HEK293 (cell line): Measurements from ENCODE around the gene NUMB.

Experiments used
- BCL6B ChIP-seq: fragments of 450-650 bp; formaldehyde crosslinking; IDR thresholded peaks from 2 replicates; pipeline ENCODE4 v1.5.1; 2017; ENCODE audit warnings: missing biosample characterization, missing genetic modification characterization
- HOXC10 ChIP-seq: sonication (generic); formaldehyde crosslinking; IDR thresholded peaks from 2 replicates; pipeline ENCODE4 v1.8.1; 2023; ENCODE audit warnings: mild to moderate bottlenecking, missing genetic modification reagents
- KLF10 ChIP-seq: fragments of 450-650 bp; IDR thresholded peaks from 2 replicates; pipeline ENCODE4 v1.5.1; 2018; ENCODE audit warnings: missing biosample characterization, mild to moderate bottlenecking, missing genetic modification characterization
- SP7 ChIP-seq: fragments of 450-650 bp; formaldehyde crosslinking; IDR thresholded peaks from 2 replicates; pipeline ENCODE4 v1.5.1; 2016; ENCODE audit warnings: missing biosample characterization, missing genetic modification characterization
- WT1 ChIP-seq: fragments of 450-650 bp; formaldehyde crosslinking; IDR thresholded peaks from 2 replicates; pipeline ENCODE4 v1.5.1; 2016; ENCODE audit warnings: missing biosample characterization, missing genetic modification characterization
- ZNF138 ChIP-seq: fragments of 450-650 bp; formaldehyde crosslinking; IDR thresholded peaks from 2 replicates; pipeline ENCODE4 v1.5.1; 2016; ENCODE audit warnings: missing biosample characterization, missing genetic modification characterization, borderline replicate concordance
- ZNF175 ChIP-seq: fragments of 450-650 bp; formaldehyde crosslinking; IDR thresholded peaks from 2 replicates; pipeline ENCODE4 v1.5.1; 2016; ENCODE audit warnings: missing biosample characterization, missing genetic modification characterization
- ZNF324 ChIP-seq: fragments of 450-650 bp; formaldehyde crosslinking; IDR thresholded peaks from 2 replicates; pipeline ENCODE4 v1.5.1; 2016; ENCODE audit warnings: missing biosample characterization, missing genetic modification characterization
- ZNF341 ChIP-seq: fragments of 450-650 bp; formaldehyde crosslinking; IDR thresholded peaks from 2 replicates; pipeline ENCODE4; 2016; ENCODE audit warnings: low read depth, missing biosample characterization, missing genetic modification characterization
- ZNF362 ChIP-seq: fragments of 450-650 bp; formaldehyde crosslinking; IDR thresholded peaks from 2 replicates; pipeline ENCODE4 v1.5.1; 2016; ENCODE audit warnings: missing biosample characterization, missing genetic modification characterization
- ZNF366 ChIP-seq: fragments of 450-650 bp; formaldehyde crosslinking; conservative IDR thresholded peaks from 2 replicates; pipeline ENCODE4 v1.5.1; 2016; ENCODE audit warnings: missing biosample characterization, missing genetic modification characterization
- ZNF423 ChIP-seq: fragments of 450-650 bp; formaldehyde crosslinking; IDR thresholded peaks from 2 replicates; pipeline ENCODE4 v1.5.1; 2016; ENCODE audit warnings: missing biosample characterization, missing genetic modification characterization
- ZNF596 ChIP-seq: fragments of 450-650 bp; IDR thresholded peaks from 2 replicates; pipeline ENCODE4 v1.5.0; 2018; ENCODE audit warnings: missing biosample characterization, mild to moderate bottlenecking, missing genetic modification characterization, moderate library complexity
- ZNF645 ChIP-seq: fragments of 450-650 bp; formaldehyde crosslinking; IDR thresholded peaks from 2 replicates; pipeline ENCODE4; 2016; ENCODE audit warnings: missing biosample characterization, missing genetic modification characterization
- ZNF677 ChIP-seq: fragments of 450-650 bp; IDR thresholded peaks from 2 replicates; pipeline ENCODE4 v1.5.0; 2018; ENCODE audit warnings: missing biosample characterization, mild to moderate bottlenecking, missing genetic modification characterization, moderate library complexity
- ZNF747 ChIP-seq: fragments of 450-650 bp; formaldehyde crosslinking; IDR thresholded peaks from 2 replicates; pipeline ENCODE4 v1.5.1; 2016; ENCODE audit warnings: missing biosample characterization, missing genetic modification characterization
- ZNF837 ChIP-seq: fragments of 450-650 bp; formaldehyde crosslinking; IDR thresholded peaks from 2 replicates; pipeline ENCODE4 v1.5.1; 2016; ENCODE audit warnings: missing biosample characterization, missing genetic modification characterization
- ZSCAN16 ChIP-seq: fragments of 450-650 bp; formaldehyde crosslinking; IDR thresholded peaks from 2 replicates; pipeline ENCODE4 v1.5.1; 2016; ENCODE audit warnings: missing biosample characterization, missing genetic modification characterization
- ZXDB ChIP-seq: fragments of 450-650 bp; formaldehyde crosslinking; IDR thresholded peaks from 2 replicates; pipeline ENCODE4 v1.5.1; 2016; ENCODE audit warnings: missing biosample characterization, missing genetic modification characterization
- TF ChIP-seq, protein P1 (sequence below): fragments of 450-650 bp; formaldehyde crosslinking; conservative IDR thresholded peaks from 2 replicates; pipeline ENCODE4 v1.5.1; 2016; ENCODE audit warnings: low read depth, missing biosample characterization, missing genetic modification characterization
- TF ChIP-seq, protein P2 (sequence below): fragments of 450-650 bp; IDR thresholded peaks from 2 replicates; pipeline ENCODE4 v1.5.1; 2018; ENCODE audit warnings: missing biosample characterization, missing genetic modification characterization

Gene NUMB

DNA sequence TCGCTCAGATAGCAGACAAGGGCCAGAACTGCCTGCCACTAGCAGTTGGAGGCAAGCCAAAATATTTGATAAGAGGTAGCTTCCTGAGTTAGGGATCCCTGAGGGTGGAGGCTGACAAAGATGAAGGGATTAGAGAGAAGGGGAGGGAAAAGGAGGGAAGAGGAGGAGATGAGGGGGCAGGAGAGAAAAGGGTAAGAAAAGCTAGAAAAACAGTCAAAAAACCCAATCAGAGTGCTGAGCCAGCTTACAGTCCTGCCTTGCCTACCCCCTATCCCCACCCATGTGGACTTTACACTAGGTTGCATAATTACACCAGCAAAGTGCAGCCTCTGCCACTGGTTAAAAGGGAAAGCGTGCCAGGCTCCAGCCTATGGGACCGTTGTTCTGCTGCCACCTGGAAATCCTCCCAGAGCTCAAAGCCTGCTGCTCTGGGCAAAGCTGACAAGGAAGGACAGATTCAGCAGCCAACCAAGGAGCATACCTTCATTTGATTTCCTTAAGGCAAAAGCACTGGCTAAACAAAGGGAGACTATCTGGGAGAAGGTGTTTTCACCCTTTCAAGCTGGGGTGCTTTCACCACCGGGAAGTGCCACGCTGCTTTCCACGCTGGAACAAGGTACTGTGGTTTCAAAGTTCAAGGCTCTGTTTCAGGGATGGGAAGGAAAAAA is 3.8 kb upstream of the NUMB start (continued):
- TF ChIP-seq ZNF362 (tag by site-specific recombination) (no peak), ZNF366 (tag by site-specific recombination) (peak; percentile 91), ZNF138 (tag by site-specific recombination) (no peak), HOXC10 (CRISPR knock-in tag) (no peak), BCL6B (tag by site-specific recombination) (no peak), SP7 (tag by site-specific recombination) (peak; percentile 66), ZNF341 (tag by site-specific recombination) (no peak), ZNF677 (tag by site-specific recombination) (no peak), ZNF747 (tag by site-specific recombination) (no peak), ZNF175 (tag by site-specific recombination) (no peak), ZSCAN16 (tag by site-specific recombination) (no peak), ZXDB (tag by site-specific recombination) (peak; percentile 55; the same call in 1 of the 2 replicates), ZNF423 (no peak), ZNF324 (no peak), WT1 (no peak), KLF10 (no peak), ZNF837 (tag by site-specific recombination) (no peak), ZNF596 (tag by site-specific recombination) (no peak), ZNF645 (tag by site-specific recombination) (no peak)
- TF ChIP-seq, protein P1, sequence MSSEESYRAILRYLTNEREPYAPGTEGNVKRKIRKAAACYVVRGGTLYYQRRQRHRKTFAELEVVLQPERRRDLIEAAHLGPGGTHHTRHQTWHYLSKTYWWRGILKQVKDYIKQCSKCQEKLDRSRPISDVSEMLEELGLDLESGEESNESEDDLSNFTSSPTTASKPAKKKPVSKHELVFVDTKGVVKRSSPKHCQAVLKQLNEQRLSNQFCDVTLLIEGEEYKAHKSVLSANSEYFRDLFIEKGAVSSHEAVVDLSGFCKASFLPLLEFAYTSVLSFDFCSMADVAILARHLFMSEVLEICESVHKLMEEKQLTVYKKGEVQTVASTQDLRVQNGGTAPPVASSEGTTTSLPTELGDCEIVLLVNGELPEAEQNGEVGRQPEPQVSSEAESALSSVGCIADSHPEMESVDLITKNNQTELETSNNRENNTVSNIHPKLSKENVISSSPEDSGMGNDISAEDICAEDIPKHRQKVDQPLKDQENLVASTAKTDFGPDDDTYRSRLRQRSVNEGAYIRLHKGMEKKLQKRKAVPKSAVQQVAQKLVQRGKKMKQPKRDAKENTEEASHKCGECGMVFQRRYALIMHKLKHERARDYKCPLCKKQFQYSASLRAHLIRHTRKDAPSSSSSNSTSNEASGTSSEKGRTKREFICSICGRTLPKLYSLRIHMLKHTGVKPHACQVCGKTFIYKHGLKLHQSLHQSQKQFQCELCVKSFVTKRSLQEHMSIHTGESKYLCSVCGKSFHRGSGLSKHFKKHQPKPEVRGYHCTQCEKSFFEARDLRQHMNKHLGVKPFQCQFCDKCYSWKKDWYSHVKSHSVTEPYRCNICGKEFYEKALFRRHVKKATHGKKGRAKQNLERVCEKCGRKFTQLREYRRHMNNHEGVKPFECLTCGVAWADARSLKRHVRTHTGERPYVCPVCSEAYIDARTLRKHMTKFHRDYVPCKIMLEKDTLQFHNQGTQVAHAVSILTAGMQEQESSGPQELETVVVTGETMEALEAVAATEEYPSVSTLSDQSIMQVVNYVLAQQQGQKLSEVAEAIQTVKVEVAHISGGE (tag by site-specific recombination), result no peak
- TF ChIP-seq, protein P2, sequence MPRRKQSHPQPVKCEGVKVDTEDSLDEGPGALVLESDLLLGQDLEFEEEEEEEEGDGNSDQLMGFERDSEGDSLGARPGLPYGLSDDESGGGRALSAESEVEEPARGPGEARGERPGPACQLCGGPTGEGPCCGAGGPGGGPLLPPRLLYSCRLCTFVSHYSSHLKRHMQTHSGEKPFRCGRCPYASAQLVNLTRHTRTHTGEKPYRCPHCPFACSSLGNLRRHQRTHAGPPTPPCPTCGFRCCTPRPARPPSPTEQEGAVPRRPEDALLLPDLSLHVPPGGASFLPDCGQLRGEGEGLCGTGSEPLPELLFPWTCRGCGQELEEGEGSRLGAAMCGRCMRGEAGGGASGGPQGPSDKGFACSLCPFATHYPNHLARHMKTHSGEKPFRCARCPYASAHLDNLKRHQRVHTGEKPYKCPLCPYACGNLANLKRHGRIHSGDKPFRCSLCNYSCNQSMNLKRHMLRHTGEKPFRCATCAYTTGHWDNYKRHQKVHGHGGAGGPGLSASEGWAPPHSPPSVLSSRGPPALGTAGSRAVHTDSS (tag by site-specific recombination), result no peak
- TF ChIP-seq, all 188 proteins: peak for 24
